ENCODE measurements around the gene ST6GALNAC4.
A peak's percentile ranks its signal among the peaks of the same experiment; 100 is the strongest.

ST6GALNAC4 gene, protein sequence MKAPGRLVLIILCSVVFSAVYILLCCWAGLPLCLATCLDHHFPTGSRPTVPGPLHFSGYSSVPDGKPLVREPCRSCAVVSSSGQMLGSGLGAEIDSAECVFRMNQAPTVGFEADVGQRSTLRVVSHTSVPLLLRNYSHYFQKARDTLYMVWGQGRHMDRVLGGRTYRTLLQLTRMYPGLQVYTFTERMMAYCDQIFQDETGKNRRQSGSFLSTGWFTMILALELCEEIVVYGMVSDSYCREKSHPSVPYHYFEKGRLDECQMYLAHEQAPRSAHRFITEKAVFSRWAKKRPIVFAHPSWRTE

GRCh38 chr9:127916720-127917581, at the start of gene ST6GALNAC4:
ST6GALNAC4 (minus strand) TSS chr9:127917041; CDS start chr9:127916419, 622 bp downstream.
- peak within 1 kb of the TSS; percentile 72 for H3K4me3 ChIP-seq (ENCODE audit: low read depth, low read length)
- peak; percentile 93 for DNase-seq (ENCODE audit: low read depth)
- TF ChIP-seq CTCF (conservative IDR thresholded peaks at IDR 0.05; ENCODE audit: low read depth, low read length): no peak

- TF ChIP-seq CTCF (conservative IDR thresholded peaks at IDR 0.05; ENCODE audit: low read depth, low read length): no peak
- no peak overlapping the region for H3K4me3 ChIP-seq (ENCODE audit: low read depth, low read length)
- DNase-seq (ENCODE audit: low read depth): no peak
Measured at GRCh38 chr9:127965953-127966352, 49.1 kb upstream of the ST6GALNAC4 start.

GRCh38 chr9:127963359-127964064, 46.7 kb upstream of the ST6GALNAC4 start:
- DNase-seq (ENCODE audit: low read depth): no peak
- H3K4me3 ChIP-seq (ENCODE audit: low read depth, low read length): no peak overlapping the region
- TF ChIP-seq CTCF (conservative IDR thresholded peaks at IDR 0.05; ENCODE audit: low read depth, low read length): no peak

- no peak for DNase-seq (ENCODE audit: low read depth)
- no peak overlapping the region for H3K4me3 ChIP-seq (ENCODE audit: low read depth, low read length)
- TF ChIP-seq CTCF (conservative IDR thresholded peaks at IDR 0.05; ENCODE audit: low read depth, low read length): no peak
Measured at GRCh38 chr9:127963041-127963358, 46.2 kb upstream of the ST6GALNAC4 start.

DNA sequence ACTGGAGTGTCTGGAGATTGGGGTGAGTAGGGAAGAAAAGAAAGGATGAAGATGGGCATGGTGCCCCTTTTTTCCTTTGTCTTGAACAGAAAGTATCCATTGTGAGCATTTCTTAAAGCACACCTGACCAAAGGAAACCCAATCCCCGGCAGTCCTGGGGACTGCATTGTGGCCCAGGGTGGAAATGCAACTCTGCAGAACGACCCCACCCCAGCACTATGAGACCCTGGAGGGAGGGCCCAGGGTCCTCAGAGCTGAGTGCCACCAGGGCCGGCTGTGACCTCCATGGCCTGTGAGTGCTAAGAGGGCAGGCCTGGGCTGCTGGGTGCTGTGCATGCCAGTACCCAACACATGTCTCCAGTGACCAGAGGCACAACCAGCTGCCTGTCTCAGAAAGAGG, 45.4 kb upstream of the ST6GALNAC4 start:
- TF ChIP-seq CTCF (conservative IDR thresholded peaks at IDR 0.05; ENCODE audit: low read depth, low read length): no peak
- H3K4me3 ChIP-seq (ENCODE audit: low read depth, low read length): no peak overlapping the region
- no peak for DNase-seq (ENCODE audit: low read depth)

DNA sequence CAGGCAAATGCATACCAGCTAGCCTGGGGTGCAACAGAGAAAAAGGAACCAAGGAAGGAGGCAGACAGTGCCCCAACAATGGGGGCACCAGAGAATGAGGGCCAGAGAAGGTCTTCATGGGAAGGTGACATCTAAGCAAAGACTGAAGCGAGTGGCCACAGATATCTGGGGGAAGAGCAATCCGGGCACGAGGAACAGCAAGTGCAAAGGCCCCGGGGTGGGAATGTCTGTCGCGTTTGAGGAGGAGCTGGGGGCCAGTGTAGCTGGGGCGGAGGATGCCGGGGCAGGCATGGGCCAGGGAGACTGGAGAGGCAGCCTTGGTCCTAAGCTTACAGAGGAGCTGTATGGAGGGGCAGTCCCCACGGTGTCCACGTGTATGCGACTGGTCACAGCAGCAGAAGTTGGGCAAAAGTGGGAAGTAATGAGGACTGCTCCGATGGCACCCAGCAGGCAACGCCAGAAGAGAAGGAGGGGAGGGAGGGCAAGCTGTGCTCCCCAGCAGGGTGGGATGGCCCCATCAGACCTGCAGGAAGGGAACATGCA, 44.8 kb upstream of the ST6GALNAC4 start:
- no peak overlapping the region for H3K4me3 ChIP-seq (ENCODE audit: low read depth, low read length)
- no peak for DNase-seq (ENCODE audit: low read depth)
- TF ChIP-seq CTCF (conservative IDR thresholded peaks at IDR 0.05; ENCODE audit: low read depth, low read length): no peak

Measured in choroid plexus epithelial cell (primary cell).